Neural cell (in vitro differentiated cells): Measurements from ENCODE around the gene PSPH.

ENCODE experiments used
- CTCF ChIP-seq: fragments of 450-650 bp; IDR thresholded peaks from 2 replicates; pipeline ENCODE4 v1.5.1; 2014; ENCODE audit warnings: antibody characterized with exemption, mild to moderate bottlenecking, moderate library complexity; ENCODE audit not compliant: poor library complexity, severe bottlenecking
- EP300 ChIP-seq: fragments of 450-650 bp; conservative IDR thresholded peaks from 2 replicates; pipeline ENCODE4 v1.6.1; 2014; ENCODE audit warnings: antibody characterized with exemption, mild to moderate bottlenecking, moderate library complexity; ENCODE audit not compliant: poor library complexity, severe bottlenecking
- EZH2 ChIP-seq: fragments of 200-600, 300-800 bp; shearing (Covaris generic), sonication (generic); IDR thresholded peaks from 2 replicates; pipeline ENCODE4 v1.6.1; 2014; ENCODE audit warnings: antibody characterized with exemption, low read length, borderline replicate concordance, mild to moderate bottlenecking; ENCODE audit not compliant: insufficient read depth, poor library complexity, severe bottlenecking
- RAD21 ChIP-seq: fragments of 450-650 bp; conservative IDR thresholded peaks from 2 replicates; pipeline ENCODE4 v1.6.1; 2014; ENCODE audit warnings: antibody characterized with exemption, mild to moderate bottlenecking, moderate library complexity
- SMC3 ChIP-seq: fragments of 450-650 bp; conservative IDR thresholded peaks from 2 replicates; pipeline ENCODE4 v1.6.1; 2014; ENCODE audit warnings: antibody characterized with exemption, mild to moderate bottlenecking, moderate library complexity; ENCODE audit not compliant: poor library complexity
- TAF1 ChIP-seq: IDR thresholded peaks from 2 replicates; pipeline ENCODE4 v1.6.1; 2012; ENCODE audit warnings: low read depth
- TF ChIP-seq, protein P1 (sequence below): IDR thresholded peaks from 2 replicates; pipeline ENCODE4 v1.6.1; 2012; ENCODE audit warnings: borderline replicate concordance

DNA sequence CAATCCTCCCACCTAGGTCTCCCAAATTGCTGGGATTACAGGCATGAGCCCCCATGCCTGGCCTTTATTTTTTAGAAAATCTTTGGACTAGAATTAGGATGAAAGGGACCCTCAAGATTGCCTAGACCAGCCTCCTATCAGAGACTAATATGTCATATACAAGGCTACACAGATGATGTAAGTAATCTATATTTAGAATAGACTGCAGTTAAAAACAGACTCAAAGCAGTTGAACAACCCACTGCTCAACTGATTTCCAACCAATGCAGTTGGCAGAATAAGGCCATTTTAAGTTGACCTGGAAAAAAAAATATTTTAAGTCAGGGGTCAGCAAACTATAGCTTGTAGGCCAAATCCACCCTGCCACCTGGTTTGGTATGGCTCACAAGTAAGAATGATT, 27.7 kb downstream of the PSPH start:
- TF ChIP-seq CTCF, result no peak
- no peak for TF ChIP-seq TAF1
- TF ChIP-seq SMC3, result no peak
- no peak for TF ChIP-seq RAD21
- no peak for TF ChIP-seq EZH2
- TF ChIP-seq EP300, result no peak
- TF ChIP-seq, protein P1, sequence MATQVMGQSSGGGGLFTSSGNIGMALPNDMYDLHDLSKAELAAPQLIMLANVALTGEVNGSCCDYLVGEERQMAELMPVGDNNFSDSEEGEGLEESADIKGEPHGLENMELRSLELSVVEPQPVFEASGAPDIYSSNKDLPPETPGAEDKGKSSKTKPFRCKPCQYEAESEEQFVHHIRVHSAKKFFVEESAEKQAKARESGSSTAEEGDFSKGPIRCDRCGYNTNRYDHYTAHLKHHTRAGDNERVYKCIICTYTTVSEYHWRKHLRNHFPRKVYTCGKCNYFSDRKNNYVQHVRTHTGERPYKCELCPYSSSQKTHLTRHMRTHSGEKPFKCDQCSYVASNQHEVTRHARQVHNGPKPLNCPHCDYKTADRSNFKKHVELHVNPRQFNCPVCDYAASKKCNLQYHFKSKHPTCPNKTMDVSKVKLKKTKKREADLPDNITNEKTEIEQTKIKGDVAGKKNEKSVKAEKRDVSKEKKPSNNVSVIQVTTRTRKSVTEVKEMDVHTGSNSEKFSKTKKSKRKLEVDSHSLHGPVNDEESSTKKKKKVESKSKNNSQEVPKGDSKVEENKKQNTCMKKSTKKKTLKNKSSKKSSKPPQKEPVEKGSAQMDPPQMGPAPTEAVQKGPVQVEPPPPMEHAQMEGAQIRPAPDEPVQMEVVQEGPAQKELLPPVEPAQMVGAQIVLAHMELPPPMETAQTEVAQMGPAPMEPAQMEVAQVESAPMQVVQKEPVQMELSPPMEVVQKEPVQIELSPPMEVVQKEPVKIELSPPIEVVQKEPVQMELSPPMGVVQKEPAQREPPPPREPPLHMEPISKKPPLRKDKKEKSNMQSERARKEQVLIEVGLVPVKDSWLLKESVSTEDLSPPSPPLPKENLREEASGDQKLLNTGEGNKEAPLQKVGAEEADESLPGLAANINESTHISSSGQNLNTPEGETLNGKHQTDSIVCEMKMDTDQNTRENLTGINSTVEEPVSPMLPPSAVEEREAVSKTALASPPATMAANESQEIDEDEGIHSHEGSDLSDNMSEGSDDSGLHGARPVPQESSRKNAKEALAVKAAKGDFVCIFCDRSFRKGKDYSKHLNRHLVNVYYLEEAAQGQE, result no peak
